Activated CD8-positive, alpha-beta memory T cell treated with anti-CD3 and anti-CD28 coated beads for 48 hours (primary cell): ENCODE data around the gene NUAK2.

Experiments
- DNase-seq, 3 experiments: peaks; one replicate each; pipeline ENCODE4 v3.0.0-alpha.2; 2020; ENCODE audit warnings: low read depth in 2 of 3, low spot score in 2 of 3

The NUAK2 gene

GRCh38 chr1:205275916-205276688, 45.4 kb downstream of the NUAK2 start:
- no peak for DNase-seq

DNA sequence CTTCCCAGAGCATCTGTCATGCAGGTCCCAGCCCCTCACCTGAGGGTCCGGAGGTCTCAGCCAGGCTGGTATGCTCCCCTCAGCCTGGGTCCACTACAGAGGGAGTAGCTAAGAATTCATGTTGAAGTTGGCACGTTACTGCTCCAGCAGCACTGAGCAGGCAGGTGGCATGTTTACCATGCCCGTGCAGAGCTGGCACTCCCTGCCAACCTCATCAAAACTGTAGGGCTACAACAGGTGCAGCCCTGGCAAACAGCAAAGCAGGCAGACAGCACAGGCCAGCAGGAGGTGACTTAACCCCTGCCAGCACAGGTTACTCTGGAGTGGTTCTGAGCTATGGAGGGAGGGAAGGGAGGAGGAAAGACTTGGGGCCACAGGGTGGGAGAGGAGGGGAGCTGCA, 46.4 kb downstream of the NUAK2 start:
- DNase-seq: no peak

GRCh38 chr1:205274041-205274691, 47.4 kb downstream of the NUAK2 start:
- no peak for DNase-seq

DNA sequence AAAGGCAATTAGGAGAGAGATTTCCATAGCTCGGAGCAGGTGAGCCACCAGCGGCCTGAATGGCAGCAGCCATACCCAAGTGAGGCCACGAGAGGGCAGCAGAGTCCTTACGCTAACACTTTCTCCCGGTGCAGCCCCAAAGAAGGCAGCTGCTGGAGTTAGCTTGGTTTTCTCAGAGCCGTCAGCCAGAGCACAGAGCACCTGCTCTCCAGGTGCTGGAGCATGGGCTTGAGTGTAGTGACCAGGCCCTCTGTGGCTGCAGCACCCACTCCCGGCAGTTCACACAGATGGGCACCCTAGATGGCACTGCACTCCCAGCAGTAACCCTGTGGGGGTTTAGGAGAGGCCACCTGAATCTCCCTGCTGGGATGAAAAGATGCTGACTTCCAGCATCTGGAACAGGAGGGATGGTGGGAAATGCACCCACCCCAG, 48.0 kb downstream of the NUAK2 start:
- peak; percentile 51 to 80 (median 76) for DNase-seq

DNA sequence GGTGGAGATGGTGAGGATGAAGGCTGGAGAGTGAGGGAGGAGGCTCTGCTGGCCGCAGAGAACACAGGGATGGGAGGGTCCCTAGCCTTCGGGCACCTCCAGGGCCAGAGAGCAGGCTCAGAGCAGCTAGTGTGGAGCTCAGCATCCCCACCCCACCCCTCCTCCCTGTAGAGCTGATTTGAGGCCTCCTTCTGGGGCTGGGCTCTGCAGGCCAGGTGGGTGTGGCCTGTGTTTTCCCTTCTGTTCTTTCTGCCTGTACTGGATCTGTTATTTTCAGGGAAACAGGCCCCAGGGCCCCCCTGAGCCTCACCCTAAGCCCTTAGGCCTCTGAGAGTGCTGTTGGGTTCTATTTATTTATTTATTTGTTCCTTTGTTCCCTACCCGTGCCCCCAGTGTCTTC, 49.0 kb downstream of the NUAK2 start:
- DNase-seq: no peak

DNA sequence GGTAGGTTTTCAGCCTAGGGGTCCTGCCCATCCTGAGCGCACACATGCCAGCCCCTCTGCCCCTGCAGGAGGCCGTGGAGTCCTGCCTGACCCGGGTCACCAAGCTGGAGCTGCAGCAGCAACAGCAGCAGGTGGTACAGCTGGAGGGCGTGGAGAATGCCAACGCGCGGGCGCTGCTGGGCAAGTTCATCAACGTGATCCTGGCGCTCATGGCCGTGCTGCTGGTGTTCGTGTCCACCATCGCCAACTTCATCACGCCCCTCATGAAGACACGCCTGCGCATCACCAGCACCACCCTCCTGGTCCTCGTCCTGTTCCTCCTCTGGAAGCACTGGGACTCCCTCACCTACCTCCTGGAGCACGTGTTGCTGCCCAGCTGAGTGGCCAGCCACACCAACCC, 49.8 kb downstream of the NUAK2 start:
- no peak for DNase-seq

DNA sequence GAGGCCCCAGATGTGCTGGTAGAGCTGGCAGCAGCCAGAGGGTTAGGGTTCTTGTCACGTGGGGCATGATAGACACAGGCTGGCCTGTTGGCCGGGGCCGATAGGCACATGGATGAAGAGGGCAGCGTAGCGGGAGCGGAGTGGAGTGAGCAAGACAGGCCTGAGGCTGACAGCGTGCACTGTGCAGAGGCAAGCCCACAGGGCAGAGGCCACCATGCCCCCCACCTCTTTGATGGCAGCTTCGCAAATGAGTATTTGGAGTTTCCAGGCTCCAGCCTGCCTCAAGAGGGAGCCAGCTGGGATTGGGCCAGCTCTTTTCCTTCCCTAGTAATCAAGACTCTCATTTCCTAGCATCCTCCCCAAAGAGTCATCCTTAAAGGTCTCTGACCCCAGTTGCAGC, 50.3 kb downstream of the NUAK2 start:
- no peak for DNase-seq

DNA sequence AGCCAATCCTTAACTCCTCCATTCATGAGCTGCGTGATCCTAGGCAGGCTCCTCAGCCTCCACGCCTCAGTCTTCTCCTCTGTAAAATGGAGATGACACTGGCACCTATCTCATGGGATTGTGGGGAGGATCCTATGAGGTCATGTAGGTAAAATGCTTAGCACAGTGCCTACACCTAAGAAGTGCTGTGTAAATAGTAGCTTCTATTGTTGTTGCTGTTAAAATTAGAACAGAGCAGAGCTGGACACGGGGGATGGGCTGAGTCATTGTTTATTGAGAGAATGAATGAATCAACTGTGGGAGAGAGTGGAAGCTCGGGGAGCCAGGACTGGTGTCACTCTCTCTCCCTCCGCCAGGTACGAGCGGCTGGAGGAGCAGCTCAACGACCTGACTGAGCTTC, 50.8 kb downstream of the NUAK2 start:
- DNase-seq: no peak

DNA sequence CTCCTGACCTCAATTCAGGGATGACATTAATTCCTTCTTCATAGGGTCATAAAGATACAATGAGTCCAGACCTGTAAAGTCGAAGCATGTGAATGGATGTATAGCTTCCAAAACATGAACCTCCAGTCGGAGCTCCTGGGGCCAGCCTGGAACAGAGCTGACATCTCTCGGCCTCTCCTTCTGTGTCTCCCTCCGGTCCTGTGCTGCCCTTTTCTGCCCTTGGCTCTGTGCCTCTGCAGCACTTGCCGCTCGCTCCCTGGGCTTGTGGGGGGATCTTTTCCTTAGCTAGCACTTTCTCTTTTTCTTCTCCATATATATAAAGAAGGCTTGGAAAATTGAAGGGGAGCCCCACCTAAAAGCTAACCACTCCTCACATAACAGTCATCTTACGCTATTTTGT, 51.3 kb downstream of the NUAK2 start:
- DNase-seq: no peak

- DNase-seq: no peak
Observed at GRCh38 chr1:205269711-205270110, 51.8 kb downstream of the NUAK2 start.

GRCh38 chr1:205268846-205269680, 52.5 kb downstream of the NUAK2 start:
- no peak for DNase-seq

DNA sequence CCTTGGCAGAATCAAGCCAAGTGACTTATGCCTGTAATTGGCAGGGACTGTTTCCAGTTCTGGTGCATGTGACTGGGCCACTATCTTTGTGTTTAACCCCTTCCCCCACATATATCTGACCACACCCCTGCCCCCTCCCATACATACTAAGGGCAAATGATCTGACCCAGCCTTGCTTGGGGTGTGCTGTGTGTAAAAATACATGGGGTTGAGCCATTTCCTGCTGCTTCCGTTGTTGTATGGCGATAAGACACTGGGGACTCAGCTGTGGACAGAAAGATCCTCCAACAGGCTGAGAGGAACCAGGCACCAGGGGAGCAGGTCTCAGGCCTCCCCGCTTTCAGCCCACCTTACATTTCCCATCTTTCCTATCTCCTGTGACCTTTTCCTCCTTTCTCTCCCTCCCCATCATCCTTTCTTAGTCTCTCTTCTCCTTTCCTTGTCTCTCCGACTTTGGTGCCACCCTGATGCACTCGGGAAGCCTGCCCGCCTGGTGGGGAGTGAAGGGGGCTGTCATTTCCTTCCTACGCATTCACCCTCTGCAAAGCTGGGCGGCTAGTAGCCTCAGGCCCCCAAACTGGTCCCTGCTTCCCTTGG, 54.1 kb downstream of the NUAK2 start:
- no peak for DNase-seq

DNA sequence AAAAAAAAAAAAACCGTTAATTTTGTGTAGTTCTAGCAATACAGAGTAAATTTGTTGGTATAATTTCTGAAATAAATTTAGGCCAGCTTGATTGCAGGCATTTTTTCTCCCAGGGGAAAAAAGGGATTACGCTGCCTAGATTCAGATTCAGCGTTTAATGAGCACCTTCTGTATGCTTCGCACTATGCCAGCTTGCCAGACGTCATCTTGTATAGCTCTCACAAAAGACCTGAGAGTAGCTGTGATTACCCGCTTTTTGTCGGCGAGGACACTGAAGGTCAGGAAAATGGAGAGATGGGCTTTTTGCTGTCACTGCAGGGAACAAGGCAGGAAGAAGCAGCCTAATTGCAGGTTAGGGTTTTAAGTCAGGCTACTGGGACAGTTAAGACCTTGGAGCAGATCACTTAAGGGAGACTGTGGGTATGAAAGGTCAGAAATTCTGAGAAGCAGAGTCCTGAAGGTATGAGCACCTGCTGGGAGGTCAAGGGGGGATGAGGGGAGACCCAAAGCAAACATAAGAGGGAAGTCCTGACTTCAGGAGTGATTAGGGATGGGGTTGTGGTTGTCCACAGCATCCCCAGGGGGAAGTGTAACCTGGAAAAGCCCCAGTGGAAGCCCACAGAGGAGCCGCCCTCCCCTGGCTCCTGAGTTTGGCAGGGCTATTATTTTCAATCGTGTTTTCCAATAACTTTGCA, 54.8 kb downstream of the NUAK2 start:
- DNase-seq: no peak

GRCh38 chr1:205263580-205264190, 57.9 kb downstream of the NUAK2 start:
- DNase-seq: no peak

DNA sequence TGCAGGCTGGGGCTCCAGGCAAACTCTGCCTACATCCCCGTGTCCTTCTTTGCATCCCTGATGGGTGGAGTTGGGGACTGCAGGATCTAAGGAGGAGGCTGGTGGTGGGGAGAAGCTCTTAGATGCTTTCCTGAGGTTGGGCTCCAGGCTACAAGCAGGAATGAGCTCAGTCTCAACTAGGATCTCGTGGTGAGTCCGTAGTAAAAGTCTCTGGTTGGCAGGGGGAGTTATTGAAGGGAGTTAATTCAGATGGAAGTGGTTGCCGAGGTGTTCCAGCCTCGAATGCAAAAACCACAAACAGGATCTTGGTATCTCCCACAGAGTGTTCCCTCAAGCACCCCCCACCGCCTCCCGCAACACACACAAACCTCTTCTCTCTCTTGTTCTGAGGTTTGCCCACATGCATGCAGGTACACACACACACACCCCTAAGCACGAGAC, 58.8 kb downstream of the NUAK2 start:
- no peak for DNase-seq

GRCh38 chr1:205261946-205262691, 59.4 kb downstream of the NUAK2 start:
- no peak for DNase-seq

DNA sequence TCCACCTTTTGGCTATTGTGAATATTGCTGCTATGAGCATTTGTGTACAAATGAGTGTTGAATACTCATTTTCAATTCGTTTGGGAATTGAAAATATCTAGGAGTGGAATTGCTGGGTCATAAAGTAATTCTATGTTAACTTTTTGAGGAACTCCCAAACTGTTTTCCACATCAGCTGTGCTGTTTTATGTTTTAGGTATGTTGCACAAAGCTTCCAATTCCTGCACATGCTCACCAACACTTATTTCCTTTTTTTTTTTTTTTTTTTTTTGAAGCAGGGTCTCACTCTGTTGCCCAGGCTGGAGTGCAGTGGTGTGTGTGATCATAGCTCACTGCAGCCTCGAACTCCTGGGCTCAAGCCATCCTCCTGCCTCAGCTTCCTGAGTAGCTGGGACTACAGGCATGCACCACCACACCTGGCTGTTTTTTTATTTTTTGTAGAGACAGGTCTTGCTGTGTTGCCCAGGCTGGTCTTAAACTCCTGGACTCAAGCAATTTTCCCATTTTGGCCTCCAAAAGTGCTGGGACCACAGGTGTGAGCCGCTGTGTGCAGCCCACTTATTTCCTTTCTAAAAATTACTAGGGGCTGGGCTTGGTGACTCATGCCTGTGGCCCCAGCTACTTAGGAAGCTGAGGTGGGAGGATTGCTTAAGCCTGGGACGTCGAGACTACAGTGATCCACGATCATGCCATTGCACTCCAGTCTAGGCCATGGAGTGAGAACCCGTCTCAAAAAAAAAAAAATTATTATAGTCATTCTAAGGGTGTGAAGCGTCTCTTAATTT, 60.4 kb downstream of the NUAK2 start:
- DNase-seq: no peak

DNA sequence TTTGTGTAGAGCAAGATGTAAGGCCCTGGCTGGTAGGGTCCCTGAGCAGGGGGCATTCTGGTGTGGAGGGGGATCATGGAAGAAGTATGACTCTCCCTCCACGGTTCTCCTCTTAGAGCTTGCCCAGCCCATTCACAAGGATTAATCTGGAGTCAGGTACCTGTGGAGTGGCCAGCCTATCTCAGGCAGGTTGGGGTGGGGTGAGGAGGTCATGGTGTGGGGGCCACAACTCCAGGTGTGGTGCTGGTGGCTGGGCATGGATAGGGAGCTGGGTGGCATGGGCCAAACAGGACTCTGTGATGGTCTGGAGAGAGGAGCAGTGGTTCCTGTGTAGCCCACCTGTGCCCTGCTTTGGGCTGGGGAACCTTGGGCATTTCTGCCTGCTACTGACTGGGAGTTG, 61.5 kb downstream of the NUAK2 start:
- DNase-seq: no peak

GRCh38 chr1:205259324-205259832, 62.2 kb downstream of the NUAK2 start:
- no peak for DNase-seq
